Eye (tissue), 1 donor: ENCODE data around the gene C2orf74.
"Not testable (repeated sequence)": the region's sequence is repeated elsewhere in the genome, so short reads cannot be mapped to it uniquely, and the experiment has no call there.

Experiments used
- DNase-seq: peaks from one replicate; pipeline ENCODE4 v3.0.0-alpha.2; 2015

The C2orf74 gene

DNA sequence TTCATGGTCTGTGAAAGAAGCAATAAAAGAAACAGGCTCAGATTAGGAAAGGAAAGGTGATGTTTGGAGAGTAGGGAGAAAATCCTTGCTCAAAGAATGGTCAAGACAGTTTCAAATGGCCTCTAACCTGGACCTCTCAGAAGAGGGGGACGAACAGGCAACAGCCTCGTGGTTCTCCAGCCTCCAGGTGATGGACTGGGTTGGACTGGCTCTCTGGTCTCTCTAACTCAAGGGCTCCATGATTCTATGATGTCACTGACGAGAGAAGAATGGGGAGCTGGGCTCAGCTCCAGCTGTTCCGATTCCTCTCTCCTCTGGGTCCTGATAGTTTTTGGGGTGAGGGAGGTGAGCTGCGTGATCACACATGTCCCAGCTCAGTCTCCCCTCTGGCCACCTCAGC, at the start of gene C2orf74:
Gene C2orf74 (plus strand): TSS at position 301 of the 400 bp plus-strand sequence. CDS start 327 bp downstream, outside the sequence.
- DNase-seq: no peak

DNA sequence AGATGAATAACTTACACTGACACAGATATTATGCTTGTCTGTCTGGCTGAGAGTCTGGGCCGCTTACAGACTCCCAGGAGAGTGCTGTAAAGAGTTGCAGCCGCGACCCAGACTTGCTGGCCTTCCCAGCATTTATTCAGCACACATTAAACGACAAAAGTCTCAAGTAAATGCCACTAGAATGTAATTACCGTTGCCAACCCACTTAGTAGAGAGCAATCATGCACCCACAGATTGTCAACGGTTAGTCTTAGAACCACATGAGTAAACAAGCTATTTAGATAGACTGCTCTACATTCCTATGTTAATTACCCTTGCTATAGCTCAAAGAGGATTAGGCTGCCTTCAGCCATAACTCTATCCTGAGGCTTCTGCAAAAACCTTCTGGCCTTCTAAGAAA, 47.8 kb upstream of the C2orf74 start:
- no peak for DNase-seq

DNA sequence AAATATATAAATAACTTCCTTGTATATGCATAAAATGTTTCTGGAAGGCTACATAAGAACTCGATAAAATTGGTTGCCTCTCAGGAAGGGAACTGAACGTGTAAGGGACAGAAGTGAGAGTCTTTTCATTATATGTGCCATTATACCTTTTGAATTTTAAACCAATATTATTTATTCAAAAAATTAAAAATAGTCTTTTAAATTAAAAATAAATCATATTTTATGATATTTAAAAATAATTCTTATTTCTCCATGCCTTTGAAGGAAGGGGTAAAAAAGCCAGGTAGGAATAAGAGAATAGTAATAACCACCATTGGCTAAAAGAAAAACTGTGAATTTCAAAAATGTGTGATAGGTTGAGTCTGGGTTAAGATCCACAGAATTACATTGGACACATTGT, 45.7 kb upstream of the C2orf74 start:
- no peak for DNase-seq

DNA sequence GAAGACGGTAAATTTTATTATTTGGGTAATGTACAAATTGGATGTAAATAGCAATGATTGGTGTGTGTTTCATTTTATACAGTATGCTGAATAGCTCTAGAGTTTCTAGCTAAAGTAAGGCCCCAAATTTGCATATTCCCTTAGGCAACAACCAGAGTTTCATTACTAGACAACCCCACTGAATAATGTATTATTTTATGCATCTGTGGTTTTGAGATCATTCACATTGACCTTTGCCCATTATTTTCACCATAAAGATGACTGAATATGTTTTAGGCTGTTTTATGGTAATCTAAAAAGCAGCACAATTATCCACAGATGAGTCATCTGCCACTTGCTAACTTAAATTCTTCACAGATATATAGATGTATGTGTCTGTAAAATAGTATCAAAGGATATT, 44.5 kb upstream of the C2orf74 start:
- DNase-seq: no peak

DNA sequence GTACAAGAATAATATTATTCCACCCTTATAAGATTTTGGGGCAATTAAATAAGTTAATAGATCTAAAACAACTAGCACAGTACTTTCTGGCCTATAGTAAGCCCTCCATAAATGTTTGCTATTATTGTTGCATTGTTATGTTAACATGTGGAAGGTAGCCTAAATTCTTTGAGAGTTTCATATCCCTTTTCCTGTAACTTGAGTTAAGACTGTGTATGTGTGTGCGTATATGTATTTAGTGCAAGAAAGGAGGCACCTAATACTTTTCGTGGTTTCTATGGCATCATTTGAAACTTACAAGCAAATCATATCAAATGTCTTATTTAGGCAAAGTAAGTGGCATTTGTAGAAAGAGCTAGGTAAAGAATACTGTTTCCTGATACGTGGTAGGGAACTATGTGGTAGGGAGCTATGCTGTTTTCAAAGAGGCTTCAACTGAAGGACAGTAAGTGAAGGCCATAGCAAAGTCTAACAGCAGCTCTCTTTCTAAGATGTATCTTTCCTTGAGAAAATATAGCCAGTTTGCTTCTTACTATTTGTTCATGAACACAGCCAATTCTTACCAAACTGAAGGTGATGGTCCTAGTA, 36.8 kb upstream of the C2orf74 start:
- DNase-seq: no peak

DNA sequence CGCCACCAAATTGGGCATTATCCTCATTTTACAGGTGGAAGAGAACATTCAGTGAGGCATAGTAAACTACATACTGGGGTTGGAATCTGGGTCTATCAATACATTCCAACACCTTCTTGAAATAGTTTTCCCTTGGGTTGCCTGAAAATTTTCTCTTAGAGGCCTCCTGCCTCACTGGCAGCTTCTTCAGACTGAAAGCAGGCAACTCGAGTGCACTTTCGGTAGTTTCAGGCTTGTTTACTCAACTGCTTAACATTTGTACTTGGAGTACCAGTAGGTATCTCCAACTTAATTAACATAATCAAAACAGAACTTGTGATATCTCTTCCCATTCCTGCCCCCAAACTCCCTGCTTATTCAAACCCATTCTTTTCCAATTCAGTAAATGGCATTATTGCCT, 36.2 kb upstream of the C2orf74 start:
- DNase-seq: no peak

DNA sequence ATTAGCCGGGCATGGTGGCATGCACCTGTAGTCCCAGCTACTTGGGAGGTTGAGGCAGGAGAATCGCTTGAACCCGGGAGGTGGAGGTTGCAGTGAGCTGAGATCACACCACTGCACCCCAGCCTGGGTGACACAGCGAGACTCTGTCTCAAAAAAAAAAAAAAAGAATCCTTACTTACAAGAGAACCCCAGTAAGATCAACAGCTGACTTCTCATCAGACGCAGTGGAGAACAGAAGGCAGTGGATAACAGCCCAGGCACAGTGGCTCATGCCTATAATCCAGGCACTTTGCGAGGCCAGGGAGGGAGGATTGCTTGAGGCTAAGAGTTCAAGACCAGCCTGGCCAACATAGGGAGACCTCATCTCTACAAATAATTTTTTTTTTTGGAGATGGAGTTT, 33.9 kb upstream of the C2orf74 start:
- DNase-seq: not testable (repeated sequence)

DNA sequence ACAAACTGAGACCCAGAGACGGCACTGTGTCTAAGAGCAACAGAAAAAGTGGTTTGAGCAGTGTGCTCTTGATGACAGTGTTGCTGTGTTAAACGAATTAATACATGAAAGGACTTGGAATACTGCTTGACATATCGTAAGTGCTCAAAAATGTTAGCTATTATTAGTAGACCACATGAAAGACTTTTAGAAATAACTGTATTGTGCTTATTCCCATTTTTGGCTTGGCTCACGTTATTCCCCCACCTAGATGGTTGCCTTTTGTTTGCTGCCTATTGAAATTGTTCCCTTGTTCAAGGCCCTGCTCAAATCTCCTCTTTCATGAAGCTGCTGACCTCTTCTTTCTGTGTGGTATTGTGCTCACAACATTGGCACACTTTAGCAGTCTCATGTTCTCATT, 27.8 kb upstream of the C2orf74 start:
- no peak for DNase-seq

DNA sequence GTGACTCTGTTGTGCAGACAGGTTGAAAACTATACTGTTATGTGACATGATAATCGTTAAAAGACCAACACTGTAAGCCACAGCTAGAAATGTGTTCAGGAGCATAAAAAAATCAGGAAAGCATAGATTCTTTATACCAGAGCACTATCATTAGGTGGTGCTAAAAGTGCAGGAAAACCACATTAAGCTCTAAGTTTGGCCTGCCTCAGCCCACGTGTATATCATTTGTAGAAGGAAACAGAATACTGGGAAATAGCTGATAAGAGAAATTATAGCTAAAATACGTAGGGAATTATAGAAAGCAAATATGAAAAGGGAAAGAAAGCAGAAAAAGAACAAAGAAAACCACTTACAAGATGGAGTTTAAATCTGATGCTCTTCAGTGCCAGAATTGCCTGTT, 26.5 kb upstream of the C2orf74 start:
- peak; percentile 41 for DNase-seq

DNA sequence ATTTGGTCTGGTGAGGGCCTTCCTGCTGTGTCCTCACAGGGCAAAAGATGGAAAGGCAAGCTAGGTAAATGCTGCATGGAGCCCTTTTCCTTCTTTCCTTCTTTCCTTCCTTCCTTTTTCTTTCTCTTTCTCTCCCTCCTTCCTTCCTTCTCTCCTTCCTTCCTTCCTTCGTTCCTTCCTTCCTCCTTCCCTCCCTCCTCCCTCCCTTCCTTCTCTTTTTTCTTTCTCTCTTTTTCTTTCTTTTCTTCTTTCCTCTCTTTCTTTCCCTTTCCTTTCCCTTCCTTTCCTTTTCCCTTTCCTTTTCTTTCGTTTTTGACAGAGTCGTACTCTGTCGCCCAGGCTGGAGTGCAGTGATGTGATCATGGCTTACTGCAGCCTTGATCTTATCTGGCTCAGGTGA, 23.1 kb upstream of the C2orf74 start:
- DNase-seq: no peak

DNA sequence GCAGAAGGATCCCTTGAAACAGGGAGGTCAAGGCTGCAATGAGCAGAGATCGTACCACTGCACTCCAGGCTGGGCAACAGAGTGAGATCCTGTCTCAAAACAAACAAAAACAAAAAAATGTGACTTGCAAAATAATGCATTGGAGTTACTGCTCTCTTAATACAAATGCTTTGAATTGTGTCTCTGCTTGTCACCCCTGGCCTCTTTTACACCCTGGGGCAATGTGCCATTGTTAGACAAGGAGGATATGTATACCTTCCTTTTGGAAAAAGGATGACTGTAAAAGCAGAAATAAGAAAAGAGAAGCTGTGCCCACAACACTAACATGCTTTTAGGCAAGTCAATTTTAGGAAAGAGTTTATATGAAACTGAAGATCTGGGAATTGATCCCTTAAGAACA, 20.8 kb upstream of the C2orf74 start:
- DNase-seq: no peak

DNA sequence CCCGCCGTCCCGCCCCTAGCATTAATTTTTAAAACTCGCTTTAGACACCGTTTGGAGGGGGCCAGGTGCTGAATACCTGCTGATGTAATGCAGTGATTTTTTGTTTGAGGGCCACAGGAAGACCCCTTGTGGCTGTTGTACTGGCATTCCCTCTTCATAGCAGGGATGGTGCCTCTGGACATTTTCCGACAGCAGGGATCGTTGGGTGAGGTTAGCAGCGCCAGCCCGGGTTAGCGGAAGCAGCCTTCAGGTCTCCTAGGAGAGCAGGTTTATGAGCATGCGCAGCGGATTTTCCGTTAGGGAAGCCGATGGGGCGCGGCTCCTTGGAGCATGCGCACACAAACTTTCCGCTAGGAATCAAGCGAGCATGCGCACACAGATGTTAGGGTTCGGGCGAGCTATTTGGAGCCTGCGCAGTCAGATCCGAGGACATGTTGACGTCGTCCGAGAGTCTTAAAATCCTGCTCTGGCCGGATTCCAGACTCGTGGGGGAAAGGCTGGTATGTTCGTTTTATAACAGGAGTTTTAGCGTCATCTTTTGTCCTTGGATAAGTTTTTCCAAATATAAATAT, 17.2 kb upstream of the C2orf74 start:
- DNase-seq: peak; percentile 100

DNA sequence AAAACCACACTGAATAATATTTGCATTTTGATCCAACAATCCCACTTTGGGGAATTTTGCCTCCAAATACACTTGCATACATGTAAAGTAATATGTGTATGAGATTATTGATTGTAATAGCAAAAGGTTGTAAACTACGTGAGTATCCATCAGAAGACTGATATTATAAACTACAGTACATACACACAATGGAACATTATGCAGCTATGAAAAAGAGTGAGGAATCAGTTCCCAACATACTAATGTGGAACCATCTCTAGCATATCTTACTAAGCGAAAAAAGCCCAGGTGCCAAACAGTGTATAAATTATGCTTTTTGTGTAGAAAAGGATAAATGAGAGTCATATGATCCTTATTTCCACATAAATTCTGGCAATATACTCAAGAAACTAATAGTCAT, 16.0 kb upstream of the C2orf74 start:
- no peak for DNase-seq

DNA sequence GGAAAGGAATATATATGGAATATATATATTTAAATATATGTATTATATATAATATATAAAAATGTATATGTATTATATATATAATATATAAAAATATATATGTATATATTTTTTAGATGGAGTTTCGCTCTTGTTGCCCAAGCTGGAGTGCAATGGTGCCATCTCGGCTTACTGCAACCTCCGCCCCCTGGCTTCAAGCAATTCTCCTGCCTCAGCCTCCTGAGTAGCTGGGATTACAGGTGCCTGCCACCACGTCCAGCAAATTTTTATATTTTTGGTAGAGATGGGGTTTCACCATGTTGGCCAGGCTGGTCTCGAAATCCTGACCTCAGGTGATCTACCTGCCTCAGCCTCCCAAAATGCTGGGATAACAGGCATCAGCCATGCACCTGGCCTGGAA, 13.9 kb upstream of the C2orf74 start:
- DNase-seq: not testable (repeated sequence)

DNA sequence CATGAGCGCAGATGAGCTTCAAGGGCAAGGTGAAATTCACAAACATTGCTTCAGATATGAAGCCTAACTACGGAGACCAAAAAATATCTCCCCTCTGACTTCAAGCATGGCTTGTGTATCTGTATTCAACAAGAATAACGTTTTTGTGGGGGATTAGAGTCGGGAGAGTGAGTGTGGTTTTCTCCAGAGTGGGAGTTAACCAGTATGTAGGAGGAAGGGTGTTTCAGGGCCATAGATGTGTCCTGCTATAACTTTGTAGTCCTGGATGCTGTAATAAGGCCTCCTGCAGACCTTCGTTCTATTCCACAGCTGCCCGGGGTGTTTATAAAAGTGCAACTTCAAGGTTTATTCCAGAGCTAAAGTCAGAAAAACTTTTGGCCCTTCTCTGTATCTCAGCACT, 12.9 kb upstream of the C2orf74 start:
- DNase-seq: no peak

DNA sequence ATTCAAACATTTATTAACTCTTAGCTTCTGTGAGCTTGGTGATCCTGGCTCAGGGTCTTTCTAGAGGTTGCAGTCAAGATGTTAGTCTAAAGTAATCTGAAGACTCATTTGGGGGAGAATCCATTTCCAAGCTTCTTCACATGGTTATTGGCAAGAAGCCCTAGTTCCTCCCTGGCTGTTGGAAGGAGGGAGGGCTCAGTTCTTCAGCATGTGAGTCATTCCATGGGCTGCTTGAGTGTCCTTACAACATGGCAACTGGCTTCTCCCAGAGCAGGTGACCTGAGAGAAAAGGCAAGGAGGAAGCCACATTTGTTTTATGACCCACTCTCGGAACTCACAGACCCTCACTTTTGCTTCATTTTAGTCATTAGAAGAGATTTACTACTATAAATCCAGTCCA, 10.6 kb upstream of the C2orf74 start:
- DNase-seq: no peak

DNA sequence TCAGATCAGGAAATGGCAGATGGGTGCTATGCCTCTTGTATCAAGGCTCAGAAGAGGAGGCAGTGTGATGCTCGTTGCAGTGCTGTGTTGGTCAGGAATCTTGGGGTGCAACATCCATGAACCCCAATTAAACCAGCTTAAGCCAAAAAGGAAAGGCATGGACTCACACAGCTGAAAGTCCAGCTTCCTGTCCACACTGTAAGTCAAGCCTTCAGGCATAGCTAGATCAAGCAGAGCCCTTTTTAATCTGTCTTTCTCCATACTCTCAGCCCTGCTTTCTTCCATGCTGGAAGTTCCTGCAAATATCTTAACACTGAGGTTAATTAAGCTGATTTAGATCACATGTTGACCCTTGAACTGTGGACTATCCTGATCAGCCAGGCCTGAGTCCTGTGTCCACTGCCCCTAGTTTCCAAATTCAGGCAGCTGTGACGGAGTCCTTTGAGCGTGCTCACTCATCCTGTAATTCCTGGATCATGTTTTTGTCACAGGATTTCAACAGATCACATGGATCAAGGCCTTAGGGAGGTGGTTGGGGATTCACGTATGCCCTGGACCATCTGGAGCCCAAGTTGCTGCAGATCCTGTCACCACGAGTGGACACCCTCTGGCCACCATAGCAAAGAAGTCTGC, 4.5 kb upstream of the C2orf74 start:
- no peak for DNase-seq

DNA sequence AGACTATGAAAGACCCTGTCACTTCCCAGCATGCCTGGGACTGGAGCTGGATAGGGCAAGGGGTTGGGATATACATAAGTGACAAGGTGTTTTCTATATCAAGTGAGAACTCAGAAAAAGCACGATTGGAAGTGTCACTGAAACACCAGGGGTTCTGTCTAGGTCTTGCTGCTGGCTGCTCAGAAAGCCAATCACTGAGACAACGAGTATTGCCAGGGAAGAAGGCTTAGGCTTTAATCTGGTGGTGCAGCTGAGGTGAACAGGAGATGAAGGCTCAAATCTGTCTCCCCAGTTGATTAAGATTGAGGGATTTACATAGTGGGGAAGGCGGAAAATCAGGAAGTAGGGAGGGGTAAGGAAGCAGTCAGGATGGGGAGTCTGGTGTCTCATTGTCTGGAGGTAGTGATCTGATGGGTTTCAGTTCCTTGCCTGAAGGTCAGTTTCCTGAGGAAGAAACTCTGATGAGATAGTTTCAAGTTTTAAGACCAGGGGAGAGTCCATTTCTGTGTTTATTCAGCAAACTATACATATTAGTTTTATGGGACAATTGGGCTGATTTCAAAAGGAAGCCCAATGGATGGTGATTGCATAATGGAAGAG, 3.5 kb upstream of the C2orf74 start:
- DNase-seq: no peak

DNA sequence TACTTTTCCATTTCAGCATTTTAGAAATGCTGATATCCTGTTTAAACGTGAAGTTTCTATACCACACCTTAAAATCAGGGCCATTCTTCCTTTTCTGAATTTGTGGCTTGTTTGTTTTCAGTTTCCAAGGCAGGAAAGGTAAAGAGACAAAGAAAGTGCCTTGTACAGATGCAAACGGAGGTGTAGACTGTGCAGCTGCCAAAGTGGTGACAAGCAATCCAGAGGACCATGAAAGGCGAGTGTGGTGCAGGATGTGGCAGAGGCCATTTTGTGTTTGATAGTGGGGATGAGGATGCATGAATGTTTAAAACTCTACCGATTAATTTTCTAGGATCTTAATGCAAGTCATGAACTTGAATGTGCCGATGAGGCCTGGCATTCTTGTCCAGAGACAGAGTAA, 733 bp downstream of the C2orf74 start:
- no peak for DNase-seq

DNA sequence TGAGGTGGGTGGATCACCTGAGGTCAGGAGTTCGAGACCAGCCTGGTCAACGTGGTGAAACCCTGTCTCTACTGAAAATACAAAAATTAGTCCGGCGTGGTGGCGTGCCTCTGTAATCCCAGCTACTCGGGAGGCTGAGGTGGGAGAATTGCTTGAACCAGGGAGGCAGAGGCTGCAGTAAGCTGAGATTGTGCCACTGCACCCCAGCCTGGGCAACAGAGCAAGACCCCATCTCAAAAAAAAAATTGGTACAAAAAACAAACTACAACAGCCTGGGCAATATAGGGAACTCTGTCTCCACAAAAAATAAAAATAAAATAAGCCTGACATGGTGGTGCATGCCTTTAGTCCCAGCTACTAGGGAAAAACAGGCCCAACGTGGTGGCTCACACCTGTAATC, 3.1 kb downstream of the C2orf74 start:
- DNase-seq: not testable (repeated sequence)

DNA sequence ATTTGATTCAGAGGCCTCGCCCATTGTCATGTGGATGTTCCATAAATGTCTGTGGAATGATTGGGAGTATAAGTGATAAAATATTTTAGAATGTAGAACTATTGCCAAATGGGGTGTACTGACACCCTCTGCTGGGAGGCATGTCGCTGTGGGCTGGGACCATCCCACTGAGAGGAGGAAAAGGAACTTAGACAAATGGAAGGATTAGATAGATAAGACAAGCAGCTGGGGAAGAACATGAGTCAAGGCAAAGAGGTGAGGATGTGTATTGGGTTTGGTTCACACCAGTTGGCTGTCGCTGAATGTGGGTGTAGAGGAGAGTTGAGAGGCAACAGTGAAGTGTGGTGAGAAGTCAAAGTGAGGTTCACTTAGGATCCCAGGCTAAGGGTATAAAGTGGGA, 4.0 kb downstream of the C2orf74 start:
- no peak for DNase-seq

DNA sequence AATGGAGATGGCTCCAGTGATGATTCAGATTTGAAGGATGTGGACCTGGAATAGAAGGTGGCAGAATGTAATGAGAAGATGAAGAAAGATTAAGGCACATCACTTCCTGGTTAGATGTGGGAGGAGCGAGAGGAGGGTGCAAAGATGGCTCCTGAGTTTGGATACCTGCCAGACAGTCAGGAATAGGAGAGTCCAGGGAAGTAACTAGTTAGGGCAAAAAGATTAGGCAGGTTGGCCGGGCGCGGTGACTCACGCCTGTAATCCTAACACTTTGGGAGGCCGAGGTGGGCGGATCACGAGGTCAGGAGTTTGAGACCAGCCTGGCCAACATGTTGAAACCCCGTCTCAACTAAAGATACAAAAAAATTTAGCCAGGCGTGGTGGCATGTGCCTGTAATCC, 5.6 kb downstream of the C2orf74 start:
- no peak for DNase-seq

DNA sequence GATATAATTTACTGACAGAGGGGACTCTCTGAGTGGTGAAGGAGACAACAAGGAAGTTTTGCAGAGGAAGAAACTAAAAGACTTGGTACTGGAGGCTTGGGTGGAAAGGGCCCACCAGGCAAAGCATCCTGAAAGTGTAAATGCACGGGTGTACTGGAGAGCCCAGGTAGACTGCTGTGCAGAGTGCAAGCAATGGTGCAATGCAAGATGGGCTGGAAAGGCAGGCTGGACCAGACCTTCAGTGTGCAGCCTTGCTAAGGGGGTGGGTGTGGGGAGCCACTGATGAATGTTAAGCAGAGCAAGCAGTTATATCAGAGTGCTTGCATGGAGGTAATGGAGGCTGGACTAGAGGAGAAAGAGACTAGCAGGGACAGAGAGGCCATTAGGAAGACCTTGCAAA, 10.7 kb downstream of the C2orf74 start:
- DNase-seq: no peak

DNA sequence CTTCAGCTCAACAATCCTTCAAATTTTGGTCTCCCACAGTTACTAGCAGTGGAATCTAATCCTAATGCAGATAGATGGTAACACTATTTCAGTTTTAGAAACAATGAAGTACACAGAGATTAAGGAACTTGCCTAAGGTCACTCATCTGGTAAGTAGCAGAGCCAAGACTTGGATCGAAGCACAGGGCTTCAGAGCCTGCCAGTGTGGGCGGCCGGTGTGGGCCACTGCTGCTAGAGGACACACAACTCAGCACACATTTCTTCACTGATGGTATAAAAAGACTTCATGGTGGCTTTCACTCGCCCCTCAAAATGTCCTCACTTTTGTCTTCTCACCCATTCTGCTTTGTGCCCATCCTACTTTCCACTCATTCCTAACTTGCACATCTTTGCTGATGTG, 11.1 kb downstream of the C2orf74 start:
- DNase-seq: no peak
